GM21717 (cell line): Measurements from ENCODE around the gene ABHD16A.

Experiments used
- ATAC-seq: cut with Tn5 transposase; IDR thresholded peaks from one replicate; pipeline ENCODE4 v1.9.1; 2021; ENCODE audit warnings: mild to moderate bottlenecking, moderate library complexity; ENCODE audit not compliant: unreplicated experiment

The ABHD16A gene

GRCh38 chr6:31663126-31663960 lies 39.8 kb downstream of the ABHD16A start:
- no peak for ATAC-seq

GRCh38 chr6:31662124-31662723 lies 40.9 kb downstream of the ABHD16A start:
- ATAC-seq, result no peak

GRCh38 chr6:31661262-31662123 lies 41.6 kb downstream of the ABHD16A start:
- ATAC-seq, result no peak

- no peak for ATAC-seq
These were observed 42.5 kb downstream of the ABHD16A start, which contains the start of gene C6orf47 for GRCh38 chr6:31660381-31661261. C6orf47 (minus strand) TSS chr6:31660778; CDS start chr6:31659947, 831 bp downstream.

- ATAC-seq, result no peak
These were observed 43.3 kb downstream of the ABHD16A start for GRCh38 chr6:31659649-31660380.

GRCh38 chr6:31658983-31659648 lies 44.0 kb downstream of the ABHD16A start:
- no peak for ATAC-seq

GRCh38 chr6:31658158-31658688 lies 44.9 kb downstream of the ABHD16A start:
- no peak for ATAC-seq

GRCh38 chr6:31657406-31658157 lies 45.5 kb downstream of the ABHD16A start:
- ATAC-seq, result no peak

GRCh38 chr6:31655349-31656237 lies 47.5 kb downstream of the ABHD16A start, which contains the start of gene APOM:
APOM (plus strand) TSS chr6:31655894; CDS start chr6:31655967, 73 bp downstream.
- ATAC-seq, result no peak

- ATAC-seq, result no peak
These were observed 48.4 kb downstream of the ABHD16A start for GRCh38 chr6:31654574-31655348.

GRCh38 chr6:31652925-31653724 lies 50.0 kb downstream of the ABHD16A start:
- ATAC-seq, result peak; percentile 40

- ATAC-seq, result peak; percentile 24
These were observed 51.4 kb downstream of the ABHD16A start for GRCh38 chr6:31651602-31652191.

- no peak for ATAC-seq
These were observed 57.8 kb downstream of the ABHD16A start for GRCh38 chr6:31645325-31645724.

GRCh38 chr6:31643818-31644454 lies 59.2 kb downstream of the ABHD16A start:
- no peak for ATAC-seq
